ENCODE measurements around the gene KRT7. TPM values are rescaled to one million over a fixed set of nuclear protein-coding genes. Genes with fewer than 3 reads are reported as not detected.

KRT7 gene
- total RNA-seq, 1 donor: 27.9 TPM

DNA sequence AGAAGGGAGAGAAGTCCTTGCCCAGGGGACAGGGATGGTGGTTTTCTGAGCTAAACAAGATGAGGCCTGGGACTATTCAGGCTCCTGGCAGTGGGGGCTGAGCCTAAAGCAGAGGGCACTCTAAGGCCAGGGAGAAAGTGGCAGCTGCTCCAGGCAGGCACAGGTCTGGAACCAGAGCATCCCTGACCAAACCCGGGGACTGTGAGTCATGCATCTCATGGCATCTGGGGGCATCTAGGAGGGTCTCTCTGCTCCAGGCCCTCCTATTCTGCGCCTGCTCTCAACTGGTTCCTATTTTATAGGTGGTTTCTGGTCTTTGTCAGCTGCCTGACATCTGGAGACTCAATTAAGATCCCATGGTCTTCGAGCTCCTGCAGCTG lies 11.6 kb downstream of the KRT7 start:
- Histone ChIP-seq H3K9me3 (ENCODE audit: low read depth, low read length) (no peaks in the 10 kb centered on the region), H3K4me2 (ENCODE audit: insufficient read depth, low read length) (peak overlapping the region; percentile 41), H3K79me2 (ENCODE audit: insufficient read depth, low read length) (no peaks in the 10 kb centered on the region), H3K4me3 (ENCODE audit: insufficient read depth, low read length) (no peak overlapping the region), H3K27me3 (ENCODE audit: insufficient read depth, low read length) (no peaks in the 10 kb centered on the region), H4K20me1 (ENCODE audit: insufficient read depth, low read length) (no peaks in the 10 kb centered on the region), H2AFZ (ENCODE audit: low read length) (peak overlapping the region; percentile 78), H3K36me3 (ENCODE audit: insufficient read depth, low read length) (no peaks in the 10 kb centered on the region), H3K27ac (ENCODE audit: low read depth, low read length) (peak overlapping the region; percentile 70), H3K4me1 (ENCODE audit: insufficient read depth, low read length) (peaks cover 42% of the 10 kb centered on the region)
- peak; percentile 91 for DNase-seq (ENCODE audit: insufficient read length, low spot score, missing footprints)
- TF ChIP-seq, protein P1, sequence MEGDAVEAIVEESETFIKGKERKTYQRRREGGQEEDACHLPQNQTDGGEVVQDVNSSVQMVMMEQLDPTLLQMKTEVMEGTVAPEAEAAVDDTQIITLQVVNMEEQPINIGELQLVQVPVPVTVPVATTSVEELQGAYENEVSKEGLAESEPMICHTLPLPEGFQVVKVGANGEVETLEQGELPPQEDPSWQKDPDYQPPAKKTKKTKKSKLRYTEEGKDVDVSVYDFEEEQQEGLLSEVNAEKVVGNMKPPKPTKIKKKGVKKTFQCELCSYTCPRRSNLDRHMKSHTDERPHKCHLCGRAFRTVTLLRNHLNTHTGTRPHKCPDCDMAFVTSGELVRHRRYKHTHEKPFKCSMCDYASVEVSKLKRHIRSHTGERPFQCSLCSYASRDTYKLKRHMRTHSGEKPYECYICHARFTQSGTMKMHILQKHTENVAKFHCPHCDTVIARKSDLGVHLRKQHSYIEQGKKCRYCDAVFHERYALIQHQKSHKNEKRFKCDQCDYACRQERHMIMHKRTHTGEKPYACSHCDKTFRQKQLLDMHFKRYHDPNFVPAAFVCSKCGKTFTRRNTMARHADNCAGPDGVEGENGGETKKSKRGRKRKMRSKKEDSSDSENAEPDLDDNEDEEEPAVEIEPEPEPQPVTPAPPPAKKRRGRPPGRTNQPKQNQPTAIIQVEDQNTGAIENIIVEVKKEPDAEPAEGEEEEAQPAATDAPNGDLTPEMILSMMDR (IDR thresholded peaks at IDR 0.05; ENCODE audit: extremely low read depth, low read depth, low read length): no peak

DNA sequence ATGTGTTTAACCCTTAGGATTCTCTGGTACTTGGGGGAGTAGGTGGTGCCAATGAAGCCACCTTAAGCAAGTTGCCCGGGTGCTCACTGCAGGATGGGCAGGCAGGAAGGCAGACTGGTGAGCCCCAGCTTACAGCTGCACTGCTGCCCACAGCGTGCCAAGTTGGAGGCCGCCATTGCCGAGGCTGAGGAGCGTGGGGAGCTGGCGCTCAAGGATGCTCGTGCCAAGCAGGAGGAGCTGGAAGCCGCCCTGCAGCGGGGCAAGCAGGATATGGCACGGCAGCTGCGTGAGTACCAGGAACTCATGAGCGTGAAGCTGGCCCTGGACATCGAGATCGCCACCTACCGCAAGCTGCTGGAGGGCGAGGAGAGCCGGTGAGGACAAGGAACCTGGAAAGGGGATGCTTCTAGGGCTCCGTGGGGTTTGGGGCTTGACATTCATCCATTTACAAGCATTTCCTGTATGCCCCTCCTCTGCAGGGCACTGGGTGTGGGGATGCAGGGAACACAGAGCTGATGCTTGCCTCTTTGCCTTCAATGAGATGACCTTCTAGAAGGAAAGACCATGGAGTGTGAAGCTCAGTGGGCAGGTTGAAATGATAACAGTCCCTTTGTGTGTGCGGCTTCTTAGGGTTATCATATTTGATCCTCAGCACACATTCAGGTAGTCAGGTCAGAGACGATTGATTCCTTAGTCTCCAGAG lies 12.4 kb downstream of the KRT7 start:
- DNase-seq (ENCODE audit: insufficient read length, low spot score, missing footprints): peak; percentile 68
- Histone ChIP-seq H3K79me2 (ENCODE audit: insufficient read depth, low read length) (no peaks in the 10 kb centered on the region), H3K9me3 (ENCODE audit: low read depth, low read length) (no peaks in the 10 kb centered on the region), H3K36me3 (ENCODE audit: insufficient read depth, low read length) (no peaks in the 10 kb centered on the region), H3K4me1 (ENCODE audit: insufficient read depth, low read length) (peaks cover 44% of the 10 kb centered on the region), H2AFZ (ENCODE audit: low read length) (no peak overlapping the region), H4K20me1 (ENCODE audit: insufficient read depth, low read length) (no peaks in the 10 kb centered on the region), H3K27me3 (ENCODE audit: insufficient read depth, low read length) (no peaks in the 10 kb centered on the region), H3K27ac (ENCODE audit: low read depth, low read length) (no peak overlapping the region), H3K4me2 (ENCODE audit: insufficient read depth, low read length) (no peak overlapping the region), H3K4me3 (ENCODE audit: insufficient read depth, low read length) (no peak overlapping the region)
- TF ChIP-seq, protein P1 (IDR thresholded peaks at IDR 0.05; ENCODE audit: extremely low read depth, low read depth, low read length): no peak

DNA sequence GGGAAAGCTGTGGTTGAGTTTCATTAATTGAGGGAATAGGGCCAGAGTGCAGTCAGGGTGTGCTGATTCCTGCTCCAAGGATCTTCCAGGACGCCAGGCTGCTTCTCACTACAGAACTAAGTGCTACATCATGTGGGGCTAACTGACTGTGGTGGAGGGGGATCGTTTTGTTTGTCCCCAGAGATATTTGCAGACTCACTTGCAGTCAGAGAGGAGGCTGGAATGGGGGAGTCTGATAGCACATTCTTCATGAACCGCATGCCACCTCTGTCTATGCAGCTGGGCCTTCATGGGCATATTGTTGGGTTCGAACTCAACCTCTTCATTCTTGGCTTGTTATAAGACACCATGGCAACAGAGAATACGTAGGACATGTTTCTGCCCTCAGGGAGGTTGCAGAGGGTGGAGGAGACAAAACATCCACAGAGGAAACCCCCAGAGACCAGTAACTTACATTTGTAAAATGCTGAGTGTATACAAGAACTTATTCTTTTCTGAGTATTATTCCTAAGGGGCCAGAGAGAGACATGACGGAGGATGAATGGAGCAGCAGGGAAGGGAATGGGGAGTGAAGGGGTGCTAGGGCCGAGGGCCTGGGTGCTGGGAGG lies 13.0 kb downstream of the KRT7 start:
- TF ChIP-seq, protein P1 (IDR thresholded peaks at IDR 0.05; ENCODE audit: extremely low read depth, low read depth, low read length): no peak
- Histone ChIP-seq H4K20me1 (ENCODE audit: insufficient read depth, low read length) (no peaks in the 10 kb centered on the region), H3K36me3 (ENCODE audit: insufficient read depth, low read length) (no peaks in the 10 kb centered on the region), H3K4me1 (ENCODE audit: insufficient read depth, low read length) (peaks cover 44% of the 10 kb centered on the region), H3K27me3 (ENCODE audit: insufficient read depth, low read length) (no peaks in the 10 kb centered on the region), H3K4me3 (ENCODE audit: insufficient read depth, low read length) (no peak overlapping the region), H2AFZ (ENCODE audit: low read length) (no peak overlapping the region), H3K27ac (ENCODE audit: low read depth, low read length) (no peak overlapping the region), H3K79me2 (ENCODE audit: insufficient read depth, low read length) (no peaks in the 10 kb centered on the region), H3K9me3 (ENCODE audit: low read depth, low read length) (no peaks in the 10 kb centered on the region), H3K4me2 (ENCODE audit: insufficient read depth, low read length) (no peak overlapping the region)
- peak; percentile 73 for DNase-seq (ENCODE audit: insufficient read length, low spot score, missing footprints)
